Colon (tissue), 2 donors: Measurements from ENCODE around the gene ZNF577.

Experiments
- FAIRE-seq: peaks from 2 replicates; lab custom pipeline; 2012; peaks lifted over from hg19 to GRCh38; lab: Jason Lieb, UNC
- donor health status: control.
- donor health status: control.

The ZNF577 gene

DNA sequence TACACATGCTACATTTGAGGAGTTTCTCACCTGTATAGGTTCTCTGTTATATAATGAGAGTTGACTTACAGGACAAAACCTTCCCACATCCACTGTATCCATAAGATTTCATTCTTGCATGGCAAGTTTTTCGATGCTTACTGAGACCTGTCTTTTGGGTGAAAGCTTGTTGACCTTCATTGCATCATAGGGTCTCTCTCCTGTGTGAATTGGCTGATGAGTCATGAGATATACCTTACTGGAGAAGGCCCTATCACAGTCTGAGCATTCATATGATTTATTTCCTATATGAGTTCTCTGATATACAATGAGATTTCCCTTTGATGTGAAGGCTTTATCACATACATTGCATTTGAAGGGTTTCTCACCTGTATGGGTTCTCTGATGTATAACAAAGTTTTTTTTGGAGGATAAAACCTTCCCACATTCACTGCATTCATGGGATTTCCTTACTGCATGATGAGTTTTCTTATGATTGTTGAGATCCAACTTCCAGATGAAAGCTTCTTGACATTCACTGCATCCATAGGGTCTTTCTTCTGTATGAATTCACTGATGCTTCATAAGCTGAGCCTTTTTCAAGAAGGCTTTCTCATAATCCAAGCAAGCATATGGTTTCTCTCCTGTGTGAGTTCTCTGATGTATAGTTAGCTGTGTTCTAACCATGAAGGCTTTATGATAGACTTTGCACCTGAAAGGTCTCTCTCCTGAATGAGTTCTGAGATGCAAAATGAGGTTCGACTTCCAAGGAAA lies 25.7 kb downstream of the ZNF577 start:
- FAIRE-seq, result no peak

- FAIRE-seq, result no peak
Observed at GRCh38 chr19:51837145-51837544, 50.6 kb downstream of the ZNF577 start.

DNA sequence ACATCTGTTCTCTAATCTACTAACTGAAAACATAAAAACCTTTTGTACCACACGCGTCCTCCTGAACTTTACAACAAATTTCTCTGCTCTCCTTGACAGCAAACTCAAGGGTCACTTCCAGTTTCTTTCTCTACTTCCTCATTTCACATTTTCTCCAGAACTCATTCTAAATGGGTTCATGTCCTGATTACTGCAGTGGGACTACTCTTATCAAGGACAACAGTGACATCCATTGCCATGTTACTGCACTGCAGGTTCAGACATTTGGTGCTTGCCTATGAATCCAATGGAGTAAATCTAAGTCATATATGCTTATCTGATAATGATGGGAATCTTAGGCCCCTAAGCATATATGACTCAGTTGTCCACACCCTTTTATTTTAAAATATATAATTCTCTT lies 57.5 kb downstream of the ZNF577 start:
- no peak for FAIRE-seq

DNA sequence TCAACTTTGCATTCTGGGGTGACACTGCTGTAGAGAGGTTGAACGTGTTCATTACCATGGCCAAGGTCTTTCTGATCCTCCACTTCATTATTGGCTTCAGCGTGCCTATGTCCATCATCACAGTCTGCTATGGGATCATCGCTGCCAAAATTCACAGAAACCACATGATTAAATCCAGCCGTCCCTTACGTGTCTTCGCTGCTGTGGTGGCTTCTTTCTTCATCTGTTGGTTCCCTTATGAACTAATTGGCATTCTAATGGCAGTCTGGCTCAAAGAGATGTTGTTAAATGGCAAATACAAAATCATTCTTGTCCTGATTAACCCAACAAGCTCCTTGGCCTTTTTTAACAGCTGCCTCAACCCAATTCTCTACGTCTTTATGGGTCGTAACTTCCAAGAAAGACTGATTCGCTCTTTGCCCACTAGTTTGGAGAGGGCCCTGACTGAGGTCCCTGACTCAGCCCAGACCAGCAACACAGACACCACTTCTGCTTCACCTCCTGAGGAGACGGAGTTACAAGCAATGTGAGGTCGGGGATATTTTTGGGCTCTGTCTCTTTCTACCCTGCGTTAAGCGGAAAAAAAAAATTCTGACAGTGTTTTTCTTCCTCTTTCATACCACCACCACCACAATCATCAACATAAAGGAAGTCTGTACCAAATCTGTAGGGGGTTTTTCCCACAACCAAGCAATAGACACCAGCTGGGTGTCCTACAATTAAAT lies 63.3 kb downstream of the ZNF577 start:
- FAIRE-seq, result no peak

- no peak for FAIRE-seq
Observed at GRCh38 chr19:51822946-51823345, 64.8 kb downstream of the ZNF577 start.

DNA sequence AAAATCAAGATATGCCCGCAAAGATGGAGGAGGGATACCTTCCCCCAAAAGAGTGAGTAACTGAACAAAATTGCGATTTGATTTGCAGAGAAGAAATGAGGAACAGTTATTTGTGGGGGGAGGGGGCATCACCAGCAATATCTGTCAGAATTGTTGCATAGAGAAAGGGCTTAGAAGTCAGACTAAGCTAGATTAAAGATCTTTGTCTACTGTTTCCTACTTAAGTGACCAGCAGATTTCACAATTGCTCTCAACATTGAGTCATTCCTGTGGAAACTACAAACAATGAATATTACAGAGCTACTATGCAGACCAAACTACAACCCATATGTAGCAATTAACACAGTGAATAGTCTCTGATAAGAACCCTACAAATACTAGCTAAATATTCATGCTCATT lies 65.4 kb downstream of the ZNF577 start:
- no peak for FAIRE-seq

GRCh38 chr19:51821921-51822320 lies 65.8 kb downstream of the ZNF577 start:
- no peak for FAIRE-seq

GRCh38 chr19:51821456-51821855 lies 66.3 kb downstream of the ZNF577 start:
- no peak for FAIRE-seq
